ENCODE data around the gene MPND.

MPND gene

DNA sequence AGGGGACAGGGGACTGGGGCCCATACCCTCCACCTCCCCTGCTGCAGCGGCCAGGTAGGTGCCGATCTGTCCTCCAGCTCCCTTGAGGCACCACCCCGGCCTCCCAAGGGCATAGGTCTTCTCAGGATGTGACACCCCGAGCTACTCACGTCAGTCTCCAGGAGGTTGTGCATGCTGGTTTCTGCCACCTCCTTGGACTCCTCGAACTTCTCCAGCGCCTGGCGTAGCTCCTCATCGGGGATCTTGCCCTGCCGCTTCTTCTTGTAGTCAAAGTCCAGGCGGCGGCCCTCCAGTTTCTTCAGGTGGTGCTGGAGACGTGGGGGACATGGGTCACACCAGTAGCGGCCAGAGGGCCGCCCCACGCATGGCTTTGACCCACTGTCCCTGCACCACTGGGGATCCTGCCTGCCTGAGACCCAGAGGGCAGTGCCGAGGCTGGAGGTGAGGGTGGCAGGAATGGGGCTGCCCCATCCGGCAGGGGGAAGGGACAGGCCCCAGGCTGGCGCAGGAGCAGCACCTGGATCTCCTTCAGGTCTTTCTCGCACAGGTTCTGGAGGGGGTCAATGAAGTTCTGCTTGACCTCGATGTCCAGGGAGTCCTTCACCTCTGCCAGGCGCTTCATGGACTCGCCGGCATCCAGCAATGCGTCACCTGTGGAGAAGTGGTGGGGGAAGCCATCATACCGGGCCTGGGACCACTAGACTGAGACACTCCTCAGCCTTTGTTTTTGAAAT, 20.4 kb downstream of the MPND start:
- H3K4me3 ChIP-seq (ENCODE audit: low read length) = no peak overlapping the region
- H3K27ac ChIP-seq (ENCODE audit: low read length) = no peak overlapping the region
- H3K4me1 ChIP-seq (ENCODE audit: control insufficient read depth, low read depth, low read length) = no peaks in the 10 kb centered on the region
- H3K36me3 ChIP-seq (ENCODE audit: control insufficient read depth, low read depth, low read length) = peaks cover 11% of the 10 kb centered on the region
- no peaks in the 10 kb centered on the region for H3K9me3 ChIP-seq (ENCODE audit: control insufficient read depth, low read depth, low read length)
- H3K27me3 ChIP-seq (ENCODE audit: control insufficient read depth, insufficient read depth, low read length) = no peaks in the 10 kb centered on the region
- H3K9ac ChIP-seq (ENCODE audit: low read length) = no peak overlapping the region

DNA sequence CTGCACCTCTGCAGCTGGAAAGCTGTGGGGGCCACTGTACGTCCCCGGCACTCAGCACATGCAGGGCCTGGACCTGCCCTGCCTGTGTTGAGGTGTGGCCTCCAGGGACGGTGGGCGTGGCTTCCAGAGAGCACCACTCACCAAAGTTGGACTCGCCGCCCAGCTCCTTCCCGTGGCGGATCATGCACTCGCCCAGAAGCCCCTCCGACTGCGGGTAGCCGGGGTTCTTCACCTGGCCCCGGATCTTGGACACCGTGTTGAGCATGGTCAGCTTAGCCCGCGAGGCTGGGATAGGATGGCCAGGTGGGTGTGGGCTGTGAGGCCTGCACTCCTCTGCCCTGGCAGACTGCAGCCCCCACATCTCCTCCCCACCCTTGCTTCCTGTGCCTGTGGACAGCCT, 22.0 kb downstream of the MPND start:
- Histone ChIP-seq H3K9ac (ENCODE audit: low read length) (no peak overlapping the region), H3K9me3 (ENCODE audit: control insufficient read depth, low read depth, low read length) (no peaks in the 10 kb centered on the region), H3K36me3 (ENCODE audit: control insufficient read depth, low read depth, low read length) (peaks cover 8% of the 10 kb centered on the region)

GRCh38 chr19:4365791-4366665, 22.7 kb downstream of the MPND start:
- H3K9ac ChIP-seq (ENCODE audit: low read length) = no peak overlapping the region
- no peak overlapping the region for H3K4me3 ChIP-seq (ENCODE audit: low read length)
- H3K9me3 ChIP-seq (ENCODE audit: control insufficient read depth, low read depth, low read length) = no peaks in the 10 kb centered on the region
- no peak overlapping the region for H3K27ac ChIP-seq (ENCODE audit: low read length)
- no peaks in the 10 kb centered on the region for H3K27me3 ChIP-seq (ENCODE audit: control insufficient read depth, insufficient read depth, low read length)
- peaks cover 8% of the 10 kb centered on the region for H3K36me3 ChIP-seq (ENCODE audit: control insufficient read depth, low read depth, low read length)
- H3K4me1 ChIP-seq (ENCODE audit: control insufficient read depth, low read depth, low read length) = peaks cover 4% of the 10 kb centered on the region

More for the DNA sequence above, 22.0 kb downstream of the MPND start:
- H3K4me1 ChIP-seq (ENCODE audit: control insufficient read depth, low read depth, low read length) = peaks cover 4% of the 10 kb centered on the region
- H3K27ac ChIP-seq (ENCODE audit: low read length) = no peak overlapping the region
- no peaks in the 10 kb centered on the region for H3K27me3 ChIP-seq (ENCODE audit: control insufficient read depth, insufficient read depth, low read length)
- H3K4me3 ChIP-seq (ENCODE audit: low read length) = no peak overlapping the region

DNA sequence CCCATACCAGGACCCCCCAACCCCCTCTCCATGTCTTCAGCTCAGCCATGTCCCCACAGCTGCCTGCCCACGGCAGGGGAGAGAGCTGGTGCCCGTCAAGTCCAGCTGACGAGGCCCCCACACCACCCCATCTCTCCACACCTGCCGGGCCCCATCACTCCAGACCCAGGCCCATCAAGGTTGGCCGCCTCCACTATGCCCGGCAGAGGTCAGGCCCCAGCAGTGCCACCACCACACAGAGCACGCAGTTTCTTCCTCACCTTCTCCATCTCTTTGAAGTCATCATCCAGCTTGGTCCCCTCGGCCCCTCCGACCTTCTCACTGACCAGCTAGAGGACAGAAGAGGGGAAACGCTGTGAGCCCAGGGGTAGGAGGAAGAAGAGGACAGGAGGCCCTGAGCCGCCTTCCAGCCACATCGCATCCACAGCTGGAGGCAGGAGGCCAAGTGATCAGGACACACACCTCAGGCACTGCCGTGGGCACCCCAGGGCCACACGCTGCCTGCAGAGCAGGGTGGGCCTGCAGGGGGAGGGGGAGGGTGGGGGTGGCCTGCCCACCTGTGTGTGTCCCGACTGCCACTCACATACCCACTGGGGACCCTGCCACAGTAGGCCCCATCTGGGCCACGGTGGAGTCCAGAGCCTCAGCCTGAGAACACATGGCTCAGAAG, 23.4 kb downstream of the MPND start:
- no peak overlapping the region for H3K9ac ChIP-seq (ENCODE audit: low read length)
- H3K27ac ChIP-seq (ENCODE audit: low read length) = no peak overlapping the region
- no peaks in the 10 kb centered on the region for H3K27me3 ChIP-seq (ENCODE audit: control insufficient read depth, insufficient read depth, low read length)
- no peaks in the 10 kb centered on the region for H3K9me3 ChIP-seq (ENCODE audit: control insufficient read depth, low read depth, low read length)
- no peak overlapping the region for H3K4me3 ChIP-seq (ENCODE audit: low read length)
- peaks cover 4% of the 10 kb centered on the region for H3K4me1 ChIP-seq (ENCODE audit: control insufficient read depth, low read depth, low read length)
- H3K36me3 ChIP-seq (ENCODE audit: control insufficient read depth, low read depth, low read length) = peaks cover 8% of the 10 kb centered on the region

- no peaks in the 10 kb centered on the region for H3K9me3 ChIP-seq (ENCODE audit: control insufficient read depth, low read depth, low read length)
- no peak overlapping the region for H3K9ac ChIP-seq (ENCODE audit: low read length)
- no peak overlapping the region for H3K27ac ChIP-seq (ENCODE audit: low read length)
- H3K27me3 ChIP-seq (ENCODE audit: control insufficient read depth, insufficient read depth, low read length) = no peaks in the 10 kb centered on the region
- H3K4me3 ChIP-seq (ENCODE audit: low read length) = no peak overlapping the region
- H3K36me3 ChIP-seq (ENCODE audit: control insufficient read depth, low read depth, low read length) = peaks cover 3% of the 10 kb centered on the region
- peaks cover 4% of the 10 kb centered on the region for H3K4me1 ChIP-seq (ENCODE audit: control insufficient read depth, low read depth, low read length)
Measured at GRCh38 chr19:4367336-4367723, 24.0 kb downstream of the MPND start.

- Histone ChIP-seq H3K4me1 (ENCODE audit: control insufficient read depth, low read depth, low read length) (peaks cover 4% of the 10 kb centered on the region), H3K27ac (ENCODE audit: low read length) (no peak overlapping the region), H3K4me3 (ENCODE audit: low read length) (no peak overlapping the region)
Measured at GRCh38 chr19:4367781-4368127, 24.4 kb downstream of the MPND start.

GRCh38 chr19:4368128-4368820, 24.9 kb downstream of the MPND start:
- H3K9ac ChIP-seq (ENCODE audit: low read length) = no peak overlapping the region
- no peaks in the 10 kb centered on the region for H3K9me3 ChIP-seq (ENCODE audit: control insufficient read depth, low read depth, low read length)
- H3K27ac ChIP-seq (ENCODE audit: low read length) = no peak overlapping the region
- no peak overlapping the region for H3K4me3 ChIP-seq (ENCODE audit: low read length)
- H3K36me3 ChIP-seq (ENCODE audit: control insufficient read depth, low read depth, low read length) = peaks cover 3% of the 10 kb centered on the region
- peaks cover 4% of the 10 kb centered on the region for H3K4me1 ChIP-seq (ENCODE audit: control insufficient read depth, low read depth, low read length)
- H3K27me3 ChIP-seq (ENCODE audit: control insufficient read depth, insufficient read depth, low read length) = no peaks in the 10 kb centered on the region

More at GRCh38 chr19:4367781-4368127, 24.4 kb downstream of the MPND start:
- H3K9me3 ChIP-seq (ENCODE audit: control insufficient read depth, low read depth, low read length) = no peaks in the 10 kb centered on the region
- peaks cover 3% of the 10 kb centered on the region for H3K36me3 ChIP-seq (ENCODE audit: control insufficient read depth, low read depth, low read length)
- no peaks in the 10 kb centered on the region for H3K27me3 ChIP-seq (ENCODE audit: control insufficient read depth, insufficient read depth, low read length)
- no peak overlapping the region for H3K9ac ChIP-seq (ENCODE audit: low read length)

DNA sequence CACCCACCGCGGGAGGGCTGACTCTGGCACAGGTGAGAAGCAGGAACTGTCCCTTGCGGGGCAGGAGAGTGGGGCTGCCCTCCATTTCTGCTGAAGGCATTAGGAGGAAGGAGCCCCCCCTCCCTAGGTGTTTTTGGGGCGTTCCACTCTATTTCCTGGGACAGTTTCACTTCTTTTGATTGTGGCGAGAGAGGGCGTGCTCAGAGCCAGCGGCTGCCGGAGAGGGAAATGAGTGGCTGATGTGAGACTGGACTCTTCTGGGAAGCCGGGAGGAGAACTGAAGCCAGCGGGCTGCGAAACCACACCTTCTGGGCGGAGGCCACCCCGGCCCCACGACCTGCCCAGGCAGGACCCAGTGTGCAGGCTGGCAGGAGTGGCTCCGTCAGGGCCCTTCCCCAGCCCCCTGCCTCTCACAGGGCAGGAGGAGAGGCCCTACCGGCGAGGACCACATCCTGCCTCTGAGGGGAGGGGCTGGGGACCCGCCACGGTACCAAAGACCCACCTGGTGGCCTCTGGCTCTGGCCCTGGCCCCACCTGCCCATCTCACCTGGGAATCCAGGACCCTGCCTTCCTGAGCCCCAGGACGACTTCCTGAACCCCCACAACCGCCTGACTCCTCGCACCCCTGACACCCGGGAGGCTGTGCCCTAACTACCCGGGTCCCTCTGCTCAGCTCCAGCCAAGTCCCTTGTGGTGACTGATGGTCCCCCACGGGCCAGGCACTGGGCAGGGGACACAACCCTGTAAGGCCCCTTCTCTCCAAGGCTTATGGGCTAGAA, 25.9 kb downstream of the MPND start:
- Histone ChIP-seq H3K27me3 (ENCODE audit: control insufficient read depth, insufficient read depth, low read length) (no peaks in the 10 kb centered on the region), H3K4me3 (ENCODE audit: low read length) (no peak overlapping the region), H3K27ac (ENCODE audit: low read length) (no peak overlapping the region), H3K9ac (ENCODE audit: low read length) (no peak overlapping the region), H3K9me3 (ENCODE audit: control insufficient read depth, low read depth, low read length) (no peaks in the 10 kb centered on the region), H3K36me3 (ENCODE audit: control insufficient read depth, low read depth, low read length) (peaks cover 3% of the 10 kb centered on the region), H3K4me1 (ENCODE audit: control insufficient read depth, low read depth, low read length) (peaks cover 4% of the 10 kb centered on the region)

DNA sequence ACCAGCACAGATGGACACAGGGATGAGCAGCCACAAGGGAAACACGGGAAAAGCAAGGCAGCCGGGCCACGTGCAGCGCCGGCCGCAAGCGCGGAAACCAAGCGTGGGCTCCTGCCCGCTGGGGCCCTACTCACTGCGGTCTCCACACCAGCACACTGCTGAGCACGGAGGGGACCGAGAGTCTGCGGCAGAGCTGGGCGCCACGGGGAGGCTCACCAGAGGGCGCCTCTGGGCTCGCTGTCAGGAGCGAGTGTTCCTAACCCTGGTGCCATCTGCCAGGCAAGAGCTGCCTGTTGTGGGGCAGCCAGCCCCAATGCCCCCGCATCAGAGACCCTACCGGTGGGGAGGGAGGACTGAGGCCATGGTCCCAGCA, 26.5 kb downstream of the MPND start:
- peaks cover 3% of the 10 kb centered on the region for H3K36me3 ChIP-seq (ENCODE audit: control insufficient read depth, low read depth, low read length)
- H3K9ac ChIP-seq (ENCODE audit: low read length) = no peak overlapping the region
- peaks cover 7% of the 10 kb centered on the region for H3K4me1 ChIP-seq (ENCODE audit: control insufficient read depth, low read depth, low read length)
- no peaks in the 10 kb centered on the region for H3K27me3 ChIP-seq (ENCODE audit: control insufficient read depth, insufficient read depth, low read length)
- H3K9me3 ChIP-seq (ENCODE audit: control insufficient read depth, low read depth, low read length) = no peaks in the 10 kb centered on the region
- no peak overlapping the region for H3K4me3 ChIP-seq (ENCODE audit: low read length)
- no peak overlapping the region for H3K27ac ChIP-seq (ENCODE audit: low read length)

- Histone ChIP-seq H3K27ac (ENCODE audit: low read length) (no peak overlapping the region), H3K36me3 (ENCODE audit: control insufficient read depth, low read depth, low read length) (peaks cover 3% of the 10 kb centered on the region), H3K9me3 (ENCODE audit: control insufficient read depth, low read depth, low read length) (no peaks in the 10 kb centered on the region), H3K4me1 (ENCODE audit: control insufficient read depth, low read depth, low read length) (peaks cover 14% of the 10 kb centered on the region), H3K9ac (ENCODE audit: low read length) (no peak overlapping the region), H3K4me3 (ENCODE audit: low read length) (no peak overlapping the region), H3K27me3 (ENCODE audit: control insufficient read depth, insufficient read depth, low read length) (no peaks in the 10 kb centered on the region)
Measured at GRCh38 chr19:4370418-4371041, 27.2 kb downstream of the MPND start.
